Body of pancreas (tissue), 4 donors: ENCODE measurements around the gene RBBP7. TPM values are rescaled to one million over a fixed set of nuclear protein-coding genes. Genes with fewer than 3 reads are reported as not detected.

Source experiments
- ATAC-seq: fragments of 150-250 bp; one replicate; pipeline ENCODE4 v1.9.1; 2016
- DNase-seq, 4 donors: peaks; one replicate each; pipeline ENCODE4 v3.0.0-alpha.2; 2019
- H3K27ac ChIP-seq, 4 donors: fragments of 200-600 bp; sonication (generic); 1 replicate in 3 of 4; 2 replicates in 1 of 4; pipeline versions ENCODE4 v1.5.1 to v1.6.1; 2016 to 2019; ENCODE audit warnings: mild to moderate bottlenecking in 1 of 4, mixed read lengths in 1 of 4, moderate library complexity in 1 of 4
- H3K27me3 ChIP-seq, 2 donors: fragments of 200-600 bp; sonication (generic); one replicate each; pipeline ENCODE4 v1.6.0; 2016; ENCODE audit warnings: mild to moderate bottlenecking in 1 of 2
- H3K36me3 ChIP-seq, 2 donors: fragments of 200-600 bp; sonication (generic); replicated peaks in 1 of 2; 2 replicates each; pipeline ENCODE4 v1.5.1; 2016; ENCODE audit warnings: low read depth in 2 of 2; ENCODE audit not compliant: insufficient read depth in 1 of 2
- H3K4me1 ChIP-seq: fragments of 200-600 bp; sonication (generic); one replicate; pipeline ENCODE4 v1.6.0; 2016
- H3K4me3 ChIP-seq, 2 donors: fragments of 200-600 bp; sonication (generic); 1 replicate in 1 of 2; 2 replicates in 1 of 2; pipeline ENCODE4 v1.5.1; 2016 to 2019
- H3K9me3 ChIP-seq, 3 donors: fragments of 200-600 bp; sonication (generic); 1 replicate in 2 of 3; 2 replicates in 1 of 3; pipeline ENCODE4 v1.5.1; 2016
- POLR2A ChIP-seq, 3 donors: fragments of 450-650 bp; IDR thresholded peaks; one replicate each; pipeline ENCODE4 v1.6.1; 2016; ENCODE audit warnings: antibody characterized with exemption in 3 of 3, mild to moderate bottlenecking in 2 of 3
- WGBS, 2 donors: methylation state at CpG; one replicate each; pipeline ENCODE4 v1.1.5; 2017; 5-methylcytosine and 5-hydroxymethylcytosine counted together
- intact Hi-C: fragments of 100-400 bp; cut with DNase I; formaldehyde crosslinking; loops from one replicate; pipeline ENCODE4 v1.15.1; 2023
- total RNA-seq, 2 donors: library from RNA; depleted of rRNA; stranded (reverse); fragments of >200 nt; gene quantifications; one replicate each; pipeline ENCODE4 v1.1.0, GENCODE V29; 2016
- TF ChIP-seq, protein P1 (sequence below), 7 experiments: fragments of 450-650 bp in 4 of 7; fragments of 200-600 bp in 3 of 7; sonication (generic) in 3 of 7; IDR thresholded peaks; one replicate each; pipeline ENCODE4 v1.5.1; 2016 to 2019; ENCODE audit warnings: antibody characterized with exemption in 7 of 7

RBBP7 gene
- total RNA-seq, 2 donors from 2014 or later: 39.4 to 53.7 TPM

DNA sequence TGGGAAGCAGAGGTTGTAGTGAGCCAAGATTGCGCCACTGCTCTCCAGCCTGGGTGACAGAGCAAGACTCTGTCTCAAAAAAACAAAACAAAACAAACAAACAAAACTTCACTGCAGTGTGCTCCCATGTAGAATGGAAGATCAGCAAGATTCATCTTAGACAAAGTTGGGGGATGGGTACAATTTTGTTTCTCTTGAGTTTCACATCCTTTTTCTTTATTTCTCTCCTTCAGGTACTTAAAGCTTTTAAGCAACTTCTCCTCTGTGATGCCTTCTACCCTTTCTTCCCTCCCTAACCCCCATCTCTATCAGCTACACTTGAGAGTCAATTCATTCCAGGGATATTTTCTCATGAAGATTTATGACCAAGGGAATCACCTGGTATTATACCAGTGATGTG, 15.5 kb upstream of the RBBP7 start:
- H3K36me3 ChIP-seq: no peaks in the 10 kb centered on the region
- peaks cover 4% of the 10 kb centered on the region for H3K4me1 ChIP-seq
- ATAC-seq (no peak), DNase-seq (no peak)
- no peaks in the 10 kb centered on the region for H3K9me3 ChIP-seq
- intact Hi-C loops: loop anchor here (10.0 kb wide), 1 partner anchor 159 kb away; no protein-coding TSS in a partner anchor
- TF ChIP-seq, protein P1, sequence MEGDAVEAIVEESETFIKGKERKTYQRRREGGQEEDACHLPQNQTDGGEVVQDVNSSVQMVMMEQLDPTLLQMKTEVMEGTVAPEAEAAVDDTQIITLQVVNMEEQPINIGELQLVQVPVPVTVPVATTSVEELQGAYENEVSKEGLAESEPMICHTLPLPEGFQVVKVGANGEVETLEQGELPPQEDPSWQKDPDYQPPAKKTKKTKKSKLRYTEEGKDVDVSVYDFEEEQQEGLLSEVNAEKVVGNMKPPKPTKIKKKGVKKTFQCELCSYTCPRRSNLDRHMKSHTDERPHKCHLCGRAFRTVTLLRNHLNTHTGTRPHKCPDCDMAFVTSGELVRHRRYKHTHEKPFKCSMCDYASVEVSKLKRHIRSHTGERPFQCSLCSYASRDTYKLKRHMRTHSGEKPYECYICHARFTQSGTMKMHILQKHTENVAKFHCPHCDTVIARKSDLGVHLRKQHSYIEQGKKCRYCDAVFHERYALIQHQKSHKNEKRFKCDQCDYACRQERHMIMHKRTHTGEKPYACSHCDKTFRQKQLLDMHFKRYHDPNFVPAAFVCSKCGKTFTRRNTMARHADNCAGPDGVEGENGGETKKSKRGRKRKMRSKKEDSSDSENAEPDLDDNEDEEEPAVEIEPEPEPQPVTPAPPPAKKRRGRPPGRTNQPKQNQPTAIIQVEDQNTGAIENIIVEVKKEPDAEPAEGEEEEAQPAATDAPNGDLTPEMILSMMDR (IDR thresholded peaks at IDR 0.05): no peak
- no peak for TF ChIP-seq POLR2A (IDR thresholded peaks at IDR 0.05)
- H3K4me3 ChIP-seq: no peak overlapping the region
- no peak overlapping the region for H3K27ac ChIP-seq
- H3K27me3 ChIP-seq: no peaks in the 10 kb centered on the region
- 100% methylated on average over 1 of the region's 1 CpG for WGBS, 2 donors

DNA sequence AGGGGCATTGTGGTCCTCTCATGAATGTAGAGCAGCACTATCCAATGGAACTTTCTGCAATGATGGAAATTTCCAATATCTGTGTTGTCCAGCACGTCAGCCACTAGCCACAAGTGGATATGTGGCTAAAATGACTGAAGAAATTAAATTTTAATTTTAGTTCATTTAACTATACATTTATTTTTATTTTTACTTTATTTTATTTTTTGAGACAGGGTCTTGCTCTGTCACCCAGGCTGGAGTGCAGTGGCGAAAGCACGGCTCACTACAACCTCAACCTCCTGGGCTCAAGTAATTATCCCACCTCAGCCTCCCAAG, 13.3 kb upstream of the RBBP7 start:
- DNase-seq: no peak
- no peaks in the 10 kb centered on the region for H3K9me3 ChIP-seq
- intact Hi-C loops: loop anchor here (10.0 kb wide), 1 partner anchor 161 kb away; no protein-coding TSS in a partner anchor
- H3K27ac ChIP-seq: peak overlapping the region in 2 of 4 donors; percentile 76 to 81
- TF ChIP-seq POLR2A (IDR thresholded peaks at IDR 0.05): no peak
- TF ChIP-seq, protein P1 (IDR thresholded peaks at IDR 0.05): peak in 1 of 7 experiments; percentile 0
- no peaks in the 10 kb centered on the region for H3K36me3 ChIP-seq
- H3K27me3 ChIP-seq: no peaks in the 10 kb centered on the region
- H3K4me3 ChIP-seq: no peak overlapping the region
- ATAC-seq: no peak
- H3K4me1 ChIP-seq: peaks cover 4% of the 10 kb centered on the region
- 33 to 44% methylated on average over 3 of the region's 3 CpGs for WGBS, 2 donors

DNA sequence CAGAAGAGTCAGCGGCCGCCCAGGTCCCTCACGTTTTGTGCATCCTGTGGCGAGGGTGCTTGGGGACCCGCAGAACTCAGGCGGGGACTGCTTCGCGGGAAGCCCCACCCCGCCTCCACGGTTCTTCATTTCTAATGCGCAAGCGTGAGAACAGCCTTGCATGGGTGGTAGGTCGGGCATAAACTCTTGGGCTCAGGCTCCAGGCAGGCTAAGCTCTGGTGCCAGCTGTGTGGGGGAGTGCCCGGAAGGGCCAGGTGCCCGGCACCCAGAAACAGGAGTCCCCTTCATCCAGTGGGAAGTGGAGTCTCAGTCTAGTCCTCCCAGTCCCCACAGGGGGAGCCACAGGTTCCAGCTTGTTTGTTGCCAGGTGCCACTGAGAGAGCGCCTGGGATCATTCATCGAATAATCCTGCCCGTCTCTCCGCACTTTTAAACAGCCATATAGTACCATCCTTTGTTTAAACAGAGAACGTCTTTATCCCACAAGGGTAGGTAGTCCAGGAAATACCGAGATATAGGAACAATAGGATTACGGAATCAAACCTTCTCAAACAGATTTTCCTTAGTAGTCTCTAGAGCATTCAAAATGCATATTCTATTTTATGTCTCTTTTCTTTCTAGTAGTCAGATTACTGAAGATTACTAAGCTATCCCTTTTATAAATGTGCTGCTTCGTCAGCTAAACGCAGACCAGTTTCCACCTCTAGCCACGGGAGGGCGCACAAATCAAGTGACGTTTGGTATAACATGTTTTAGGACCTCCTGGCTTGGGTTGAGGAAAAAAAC, 12.7 kb upstream of the RBBP7 start:
- Histone ChIP-seq H3K27ac (peak overlapping the region; percentile 35 to 81 (median 73)), H3K4me1 (peaks cover 4% of the 10 kb centered on the region), H3K36me3 (no peaks in the 10 kb centered on the region), H3K9me3 (no peaks in the 10 kb centered on the region), H3K4me3 (no peak overlapping the region), H3K27me3 (no peaks in the 10 kb centered on the region)
- ATAC-seq: peak; percentile 83
- TF ChIP-seq POLR2A (IDR thresholded peaks at IDR 0.05): peak in 2 of 3 donors; percentile 34 to 40
- TF ChIP-seq, protein P1 (IDR thresholded peaks at IDR 0.05): peak in 6 of 7 experiments; percentile 30 to 60 (median 58)
- DNase-seq: peak; percentile 69 to 81 (median 72)
- intact Hi-C loops: loop anchor here (10.0 kb wide), 1 partner anchor 162 kb away; no protein-coding TSS in a partner anchor
- 0 to 1% methylated on average over 10 to 20 of the region's 27 CpGs for WGBS, 2 donors

DNA sequence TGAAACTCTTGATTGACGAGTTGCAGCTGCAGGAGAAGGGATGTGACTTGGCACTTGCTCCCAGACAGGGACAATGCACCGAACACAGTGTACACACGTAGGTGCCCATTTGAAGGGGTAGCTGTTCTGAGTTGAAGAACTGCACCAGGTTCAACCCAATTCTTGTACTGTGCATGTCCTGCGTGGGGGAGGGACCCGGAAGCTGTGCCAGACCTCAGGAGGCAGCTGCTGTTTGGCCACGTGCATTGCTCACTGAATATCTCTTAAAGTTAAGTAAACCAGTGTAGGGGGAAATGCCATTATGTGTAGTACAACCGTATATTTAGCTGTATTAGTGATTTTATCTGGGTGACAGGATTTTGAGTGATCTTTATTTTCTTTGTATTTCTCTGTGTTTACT, 12.0 kb upstream of the RBBP7 start:
- Histone ChIP-seq H3K27me3 (no peaks in the 10 kb centered on the region), H3K4me1 (peaks cover 4% of the 10 kb centered on the region), H3K36me3 (no peaks in the 10 kb centered on the region), H3K27ac (peak overlapping the region; percentile 7 to 81 (median 73)), H3K9me3 (no peaks in the 10 kb centered on the region), H3K4me3 (no peak overlapping the region)
- intact Hi-C loops: loop anchor here (10.0 kb wide), 1 partner anchor 163 kb away; no protein-coding TSS in a partner anchor
- TF ChIP-seq, protein P1 (IDR thresholded peaks at IDR 0.05): no peak
- TF ChIP-seq POLR2A (IDR thresholded peaks at IDR 0.05): no peak
- ATAC-seq (peak; percentile 81), DNase-seq (peak; percentile 49 to 78 (median 69))
- WGBS, 2 donors: 0 to 6% methylated on average over 7 of the region's 7 CpGs
